ENCODE data around the gene NOM1.
A peak's percentile ranks its signal among the peaks of the same experiment; 100 is the strongest.

Gene NOM1

DNA sequence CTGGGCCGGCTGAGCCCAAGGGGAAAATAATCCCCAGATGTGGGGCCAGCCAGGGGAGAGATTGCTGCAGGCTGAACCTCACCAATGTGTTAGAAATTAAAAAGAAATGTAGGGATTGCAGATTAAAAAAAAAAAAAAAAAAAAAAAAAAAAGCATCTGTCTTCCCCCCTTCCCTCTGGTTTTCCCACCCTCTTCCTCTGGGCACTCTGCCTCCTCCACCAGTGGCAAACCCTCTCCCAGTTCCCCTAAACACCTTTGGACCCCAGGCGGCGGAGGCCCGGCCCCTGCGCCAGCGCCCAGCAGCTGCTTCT lies 53.9 kb downstream of the NOM1 start:
- no peaks in the 10 kb centered on the region for H3K9me3 ChIP-seq (ENCODE audit: severe bottlenecking)
- ATAC-seq (ENCODE audit: low read depth) (no peak), DNase-seq (ENCODE audit: low spot score) (no peak)
- no peak overlapping the region for H3K4me3 ChIP-seq (ENCODE audit: severe bottlenecking)
- no peaks in the 10 kb centered on the region for H3K36me3 ChIP-seq (ENCODE audit: low read depth)
- peaks cover 87% of the 10 kb centered on the region for H3K27me3 ChIP-seq (ENCODE audit: insufficient read depth, poor library complexity, severe bottlenecking)
- peaks cover 5% of the 10 kb centered on the region for H3K4me1 ChIP-seq (ENCODE audit: insufficient read depth, poor library complexity, severe bottlenecking)
- no peak for TF ChIP-seq CTCF (IDR thresholded peaks at IDR 0.05; ENCODE audit: poor library complexity, severe bottlenecking)
- no peak overlapping the region for H3K27ac ChIP-seq (ENCODE audit: poor library complexity, severe bottlenecking)

GRCh38 chr7:157003756-157004520 lies 54.4 kb downstream of the NOM1 start:
- Histone ChIP-seq H3K27me3 (ENCODE audit: insufficient read depth, poor library complexity, severe bottlenecking) (peaks cover 91% of the 10 kb centered on the region), H3K4me1 (ENCODE audit: insufficient read depth, poor library complexity, severe bottlenecking) (peaks cover 5% of the 10 kb centered on the region), H3K4me3 (ENCODE audit: severe bottlenecking) (no peak overlapping the region), H3K36me3 (ENCODE audit: low read depth) (no peaks in the 10 kb centered on the region), H3K27ac (ENCODE audit: poor library complexity, severe bottlenecking) (no peak overlapping the region), H3K9me3 (ENCODE audit: severe bottlenecking) (no peaks in the 10 kb centered on the region)
- ATAC-seq (ENCODE audit: low read depth): peak; percentile 44; the same call in 2 of the 3 replicates
- TF ChIP-seq CTCF (IDR thresholded peaks at IDR 0.05; ENCODE audit: poor library complexity, severe bottlenecking): no peak
- no peak for DNase-seq (ENCODE audit: low spot score)

GRCh38 chr7:157004521-157005455 lies 55.3 kb downstream of the NOM1 start:
- no peak for ATAC-seq (ENCODE audit: low read depth)
- Histone ChIP-seq H3K27ac (ENCODE audit: poor library complexity, severe bottlenecking) (no peak overlapping the region), H3K27me3 (ENCODE audit: insufficient read depth, poor library complexity, severe bottlenecking) (peaks cover 93% of the 10 kb centered on the region), H3K36me3 (ENCODE audit: low read depth) (no peaks in the 10 kb centered on the region), H3K9me3 (ENCODE audit: severe bottlenecking) (no peaks in the 10 kb centered on the region), H3K4me1 (ENCODE audit: insufficient read depth, poor library complexity, severe bottlenecking) (peaks cover 5% of the 10 kb centered on the region), H3K4me3 (ENCODE audit: severe bottlenecking) (peak overlapping the region; percentile 4)
- no peak for TF ChIP-seq CTCF (IDR thresholded peaks at IDR 0.05; ENCODE audit: poor library complexity, severe bottlenecking)
- DNase-seq (ENCODE audit: low spot score): no peak

DNA sequence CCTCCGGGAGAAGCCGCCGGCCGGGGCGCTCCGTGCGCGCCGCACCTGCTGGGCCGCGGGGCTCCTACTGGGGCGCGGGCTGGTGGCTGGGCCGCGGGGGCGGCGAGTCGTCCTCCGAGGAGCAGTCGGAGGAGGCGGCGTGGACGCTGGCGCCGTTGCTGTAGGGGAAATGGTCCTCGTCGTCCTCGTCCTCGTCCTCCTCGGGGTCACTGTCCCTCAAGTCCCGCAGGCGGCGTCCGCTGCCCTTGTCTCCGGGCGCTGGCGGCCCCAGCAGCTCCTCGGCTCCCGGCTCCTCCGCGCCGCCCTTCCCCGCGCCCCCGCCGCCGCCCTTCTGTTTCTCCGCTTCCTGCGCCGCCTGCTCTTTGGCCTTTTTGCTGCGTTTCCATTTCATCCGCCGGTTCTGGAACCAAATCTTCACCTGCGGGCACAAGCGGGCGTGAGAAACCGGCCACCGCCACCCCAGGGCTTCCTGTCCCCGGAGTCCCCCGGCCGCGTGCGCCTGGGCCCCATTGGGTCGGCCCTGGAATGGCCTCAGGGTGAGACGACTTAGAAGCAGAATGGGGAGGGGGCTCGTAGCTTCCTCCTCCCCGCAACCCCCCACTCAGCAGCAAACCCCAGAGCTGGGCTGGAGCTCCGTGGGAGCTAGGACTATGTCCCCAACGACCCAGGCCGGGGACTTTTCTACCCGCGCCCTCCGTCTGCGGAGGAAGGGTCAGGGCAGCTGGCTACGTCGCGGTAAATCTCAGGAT lies 56.1 kb downstream of the NOM1 start:
- no peak for TF ChIP-seq CTCF (IDR thresholded peaks at IDR 0.05; ENCODE audit: poor library complexity, severe bottlenecking)
- Histone ChIP-seq H3K4me1 (ENCODE audit: insufficient read depth, poor library complexity, severe bottlenecking) (peaks cover 5% of the 10 kb centered on the region), H3K27ac (ENCODE audit: poor library complexity, severe bottlenecking) (no peak overlapping the region), H3K36me3 (ENCODE audit: low read depth) (no peaks in the 10 kb centered on the region), H3K4me3 (ENCODE audit: severe bottlenecking) (peak overlapping the region; percentile 4), H3K9me3 (ENCODE audit: severe bottlenecking) (no peaks in the 10 kb centered on the region), H3K27me3 (ENCODE audit: insufficient read depth, poor library complexity, severe bottlenecking) (peaks cover 92% of the 10 kb centered on the region)
- DNase-seq (ENCODE audit: low spot score) (no peak), ATAC-seq (ENCODE audit: low read depth) (peak; percentile 17; the same call in 2 of the 3 replicates)

All from RWPE2 (cell line).